ENCODE results near the gene HMGCS1.
A peak's percentile ranks its signal among the peaks of the same experiment; 100 is the strongest.
"Not testable (repeated sequence)": the region's sequence is repeated elsewhere in the genome, so short reads cannot be mapped to it uniquely, and the experiment has no call there.

The HMGCS1 gene

DNA sequence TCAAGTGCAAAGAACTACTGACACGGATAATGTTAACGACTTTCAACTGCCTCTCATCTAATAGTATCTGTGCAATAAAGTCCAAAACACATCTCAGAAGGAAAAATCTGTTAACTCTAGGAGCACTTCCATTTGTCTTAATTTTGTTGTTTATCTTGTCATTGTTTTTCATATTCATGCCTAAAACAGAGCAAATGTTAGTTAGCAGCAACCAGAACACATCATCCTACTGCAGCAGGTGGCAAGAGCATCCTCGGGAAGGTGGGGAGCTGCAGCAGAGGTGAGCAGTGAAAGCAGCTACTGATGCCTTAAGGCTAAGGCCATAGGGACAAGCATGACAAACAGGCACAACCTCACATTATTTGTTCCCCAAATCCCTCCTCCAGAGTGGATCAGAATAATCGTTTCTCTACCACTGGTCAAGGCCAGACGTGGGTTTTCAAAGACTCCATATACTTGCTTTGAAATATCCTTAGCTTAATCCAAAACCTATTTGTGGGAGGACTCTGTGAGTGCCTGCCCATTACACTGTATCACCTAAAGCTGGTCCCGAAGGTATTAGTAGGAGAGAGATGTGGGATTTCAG is 1.0 kb downstream of the HMGCS1 start:
- no peak for DNase-seq (ENCODE audit: low spot score)

GRCh38 chr5:43309637-43310036 is 3.6 kb downstream of the HMGCS1 start:
- DNase-seq (ENCODE audit: low spot score) = no peak

- no peak for DNase-seq (ENCODE audit: low spot score)
Measured at GRCh38 chr5:43309122-43309521, 4.1 kb downstream of the HMGCS1 start.

- not testable (repeated sequence) for DNase-seq (ENCODE audit: low spot score)
Measured at GRCh38 chr5:43306954-43307353, 6.3 kb downstream of the HMGCS1 start.

GRCh38 chr5:43305948-43306565 is 7.2 kb downstream of the HMGCS1 start:
- DNase-seq (ENCODE audit: low spot score) = no peak

GRCh38 chr5:43304525-43304924 is 8.7 kb downstream of the HMGCS1 start:
- no peak for DNase-seq (ENCODE audit: low spot score)

DNA sequence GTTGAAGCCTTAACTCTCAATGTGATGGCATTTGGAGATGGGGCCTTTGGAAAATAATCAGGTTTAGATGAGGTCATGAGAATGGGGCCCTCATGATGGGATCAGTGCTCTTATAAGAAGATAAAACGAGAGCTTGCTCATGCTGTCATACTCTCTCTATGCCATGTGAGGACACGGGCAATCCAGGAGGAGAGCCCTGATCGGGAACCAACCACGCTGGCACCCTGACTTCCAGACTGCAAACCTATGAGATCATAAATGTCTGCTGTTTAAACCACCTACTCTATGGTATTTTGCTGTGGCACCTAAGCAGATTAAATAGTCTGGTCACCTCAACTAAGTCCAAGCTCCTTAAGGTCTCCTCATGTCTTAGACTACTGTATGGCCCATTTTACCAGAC is 10.0 kb downstream of the HMGCS1 start:
- DNase-seq (ENCODE audit: low spot score) = no peak

- no peak for DNase-seq (ENCODE audit: low spot score)
Measured at GRCh38 chr5:43302481-43302880, 10.7 kb downstream of the HMGCS1 start.

DNA sequence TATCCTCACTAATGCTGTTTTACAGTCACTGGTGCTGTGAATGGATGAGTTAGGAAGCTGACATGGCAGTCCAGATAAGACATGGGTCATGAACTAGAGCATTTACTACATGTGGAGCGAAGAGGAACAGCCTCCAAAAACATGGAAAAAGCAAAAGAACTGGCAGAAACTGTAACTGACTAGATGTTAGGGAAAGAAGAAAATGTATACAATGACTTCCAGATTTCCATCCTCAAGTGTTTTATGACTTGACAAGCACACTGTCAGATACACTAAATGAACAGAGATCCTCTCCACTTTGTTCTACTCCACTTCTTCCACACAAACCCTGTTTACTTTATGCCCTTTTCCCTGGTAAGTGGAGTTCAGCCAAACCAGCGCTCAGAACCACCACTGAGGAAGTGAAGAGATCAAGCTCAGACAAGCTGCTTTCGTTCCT is 11.5 kb downstream of the HMGCS1 start:
- DNase-seq (ENCODE audit: low spot score) = no peak

DNA sequence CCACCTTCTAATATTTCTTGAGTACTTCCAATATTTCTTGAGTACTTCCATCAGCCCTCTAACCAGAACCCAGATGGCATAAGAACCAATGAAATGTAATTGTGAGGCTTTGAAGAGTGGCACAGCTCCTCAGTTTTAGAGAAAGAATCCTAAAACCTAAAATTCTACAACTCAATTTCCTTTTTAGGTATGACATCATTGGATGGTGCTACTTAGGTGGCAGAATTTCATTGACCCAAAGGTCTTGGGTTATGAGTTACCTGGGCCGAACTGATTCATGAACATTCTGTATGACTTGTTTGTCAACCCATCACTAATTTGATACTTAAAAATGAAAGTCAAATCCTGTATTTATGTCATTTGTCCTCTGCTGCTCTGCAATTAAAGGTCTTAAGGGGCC is 13.1 kb downstream of the HMGCS1 start:
- DNase-seq (ENCODE audit: low spot score) = no peak

- DNase-seq (ENCODE audit: low spot score) = no peak
Measured at GRCh38 chr5:43298443-43298842, 14.8 kb downstream of the HMGCS1 start.

GRCh38 chr5:43296835-43297234 is 16.4 kb downstream of the HMGCS1 start:
- no peak for DNase-seq (ENCODE audit: low spot score)

- DNase-seq (ENCODE audit: low spot score) = no peak
Measured at GRCh38 chr5:43295202-43295601, 18.0 kb downstream of the HMGCS1 start.

DNA sequence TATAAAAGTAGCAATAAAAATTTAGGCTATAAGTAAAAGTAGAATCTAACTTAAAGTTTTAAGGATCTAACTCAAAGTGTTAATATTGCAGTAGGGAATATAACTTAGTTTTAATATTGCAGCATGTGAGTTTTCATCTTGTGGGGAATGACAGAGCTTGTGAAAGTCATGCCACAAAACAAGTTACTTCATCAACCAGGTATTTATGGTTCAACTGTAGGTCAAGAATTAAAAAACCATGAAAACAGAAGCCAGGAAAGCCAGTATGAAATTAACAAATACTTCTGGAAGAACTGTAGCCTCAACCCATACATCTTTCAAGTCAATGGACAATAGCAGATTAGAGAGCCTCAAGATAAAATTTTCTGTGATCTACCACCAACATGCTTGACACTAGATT is 19.0 kb downstream of the HMGCS1 start:
- DNase-seq (ENCODE audit: low spot score) = no peak

GRCh38 chr5:43290726-43291125 is 22.5 kb downstream of the HMGCS1 start:
- DNase-seq (ENCODE audit: low spot score) = no peak

- DNase-seq (ENCODE audit: low spot score) = no peak
Measured at GRCh38 chr5:43288269-43288831, 24.9 kb downstream of the HMGCS1 start.

DNA sequence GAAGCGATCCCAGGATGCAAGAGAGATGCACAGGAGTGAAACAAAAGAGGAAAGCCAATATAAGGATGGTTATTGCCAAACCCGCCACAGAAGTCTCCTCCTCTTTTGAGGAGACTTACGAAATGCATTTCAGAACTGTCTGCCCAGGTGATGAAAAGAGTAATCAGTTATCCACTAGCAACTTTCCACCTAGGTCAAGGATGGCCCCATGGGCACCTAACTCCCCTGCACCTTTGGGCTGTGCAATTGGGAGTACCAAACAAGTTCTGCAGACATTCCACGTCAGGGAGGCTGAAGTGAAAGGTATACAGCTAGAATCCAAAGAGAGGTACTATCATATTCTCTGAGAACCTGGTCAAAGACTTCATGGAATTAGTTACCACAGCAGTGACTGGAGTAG is 25.7 kb downstream of the HMGCS1 start:
- no peak for DNase-seq (ENCODE audit: low spot score)

- no peak for DNase-seq (ENCODE audit: low spot score)
Measured at GRCh38 chr5:43286623-43287022, 26.6 kb downstream of the HMGCS1 start.

DNA sequence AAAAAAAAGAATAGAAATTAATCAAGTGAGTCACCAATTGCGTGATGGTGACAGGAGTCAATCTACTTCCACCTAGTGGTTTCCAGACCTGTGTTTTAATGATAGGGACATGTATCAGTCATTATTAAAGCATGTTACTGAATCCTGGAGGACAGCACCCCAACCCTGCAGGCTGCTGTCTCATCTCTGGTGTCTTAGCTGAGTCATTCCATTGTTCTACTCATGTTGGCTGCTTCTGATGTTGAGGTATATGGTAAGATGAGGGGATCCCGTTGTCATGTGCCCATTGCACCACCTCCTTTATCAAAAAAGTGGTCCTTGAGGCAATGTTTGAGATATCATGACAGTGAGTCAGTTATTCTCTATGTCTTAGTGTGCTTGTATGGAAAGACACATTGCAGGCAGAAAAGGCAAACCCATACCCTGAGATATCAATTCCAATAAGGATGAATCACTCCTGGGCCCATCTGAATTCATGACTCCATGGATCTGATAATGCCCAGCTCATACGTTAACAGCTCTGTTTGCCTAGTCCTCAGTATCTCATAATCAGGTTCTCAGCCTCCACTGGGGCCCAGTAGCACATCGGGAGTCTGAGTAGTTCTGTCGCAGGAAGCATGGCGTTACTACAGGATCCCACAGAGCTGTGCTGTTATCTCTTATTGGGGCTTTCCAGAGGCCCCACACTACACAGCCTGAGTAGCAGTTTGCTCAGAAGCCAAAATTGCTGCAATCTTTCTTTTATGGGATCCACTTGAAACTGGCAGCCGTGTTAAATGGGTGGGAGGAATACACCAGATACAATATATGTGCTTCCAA is 31.2 kb downstream of the HMGCS1 start:
- no peak for DNase-seq (ENCODE audit: low spot score)

DNA sequence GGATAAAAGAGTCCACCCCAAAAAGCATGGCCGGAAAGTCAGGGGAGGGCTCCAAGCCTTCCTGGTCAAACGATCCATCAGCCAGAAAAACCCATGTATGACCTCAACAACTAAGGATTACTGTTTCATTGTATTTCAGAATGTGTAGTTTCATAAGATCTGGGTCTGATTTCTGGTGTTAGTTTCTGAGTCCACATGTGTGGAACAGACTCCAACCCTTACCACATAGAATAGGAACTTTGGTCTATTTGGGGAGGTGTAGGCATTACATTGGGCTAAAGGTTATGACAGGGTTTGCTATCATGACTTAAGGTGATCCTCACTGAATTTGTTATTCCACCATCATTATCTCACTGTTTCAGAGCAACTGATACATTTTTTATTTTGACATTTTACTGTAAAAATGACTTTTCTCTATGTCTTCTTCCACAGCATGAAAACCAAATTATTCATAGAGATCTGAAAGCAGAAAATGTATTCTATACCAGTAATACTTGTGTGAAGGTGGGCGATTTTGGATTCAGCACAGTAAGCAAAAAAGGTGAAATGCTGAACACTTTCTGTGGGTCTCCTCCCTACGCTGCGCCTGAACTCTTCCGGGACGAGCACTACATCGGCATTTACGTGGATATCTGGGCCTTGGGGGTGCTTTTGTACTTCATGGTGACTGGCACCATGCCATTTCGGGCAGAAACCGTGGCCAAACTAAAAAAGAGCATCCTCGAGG is 33.5 kb downstream of the HMGCS1 start:
- no peak for DNase-seq (ENCODE audit: low spot score)

- no peak for DNase-seq (ENCODE audit: low spot score)
Measured at GRCh38 chr5:43275391-43275790, 37.8 kb downstream of the HMGCS1 start.

- DNase-seq (ENCODE audit: low spot score) = peak; percentile 24
Measured at GRCh38 chr5:43274435-43275114, 38.6 kb downstream of the HMGCS1 start.

Data from iPS-NIHi11 (cell line).